MM.1S (cell line): ENCODE data around the gene KRT74.

Experiments used
- EZH2 ChIP-seq: fragments of 300-600 bp; sonication (generic); optimal IDR thresholded peaks from 2 replicates; pipeline ENCODE3; 2017; ENCODE audit warnings: low read depth, mild to moderate bottlenecking, antibody characterized with exemption, low read length, mixed read lengths
- TF ChIP-seq, protein P1 (sequence below): fragments of 300-600 bp; sonication (generic); IDR thresholded peaks from 2 replicates; pipeline ENCODE4 v1.5.1; 2016; ENCODE audit warnings: antibody characterized with exemption, low read length, mixed read lengths

DNA sequence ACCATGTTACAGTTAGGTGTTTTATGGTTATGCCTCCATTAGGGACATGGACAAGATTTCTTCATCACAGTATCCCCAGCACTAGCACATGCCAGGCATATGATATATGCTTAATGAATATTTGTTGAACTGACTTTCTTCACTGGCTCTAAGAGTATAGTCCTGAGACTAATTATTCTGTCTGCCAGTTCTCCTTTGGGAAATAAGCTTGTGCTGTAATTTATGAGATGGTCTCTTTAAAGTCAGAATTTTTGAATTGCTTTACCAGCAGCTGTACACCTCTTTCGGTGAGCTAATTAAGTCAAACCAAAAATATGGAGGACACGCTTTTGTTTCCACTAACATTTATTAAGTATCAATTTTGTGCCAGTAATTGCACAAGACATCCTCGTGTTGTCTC lies 32.5 kb upstream of the KRT74 start:
- TF ChIP-seq, protein P1, sequence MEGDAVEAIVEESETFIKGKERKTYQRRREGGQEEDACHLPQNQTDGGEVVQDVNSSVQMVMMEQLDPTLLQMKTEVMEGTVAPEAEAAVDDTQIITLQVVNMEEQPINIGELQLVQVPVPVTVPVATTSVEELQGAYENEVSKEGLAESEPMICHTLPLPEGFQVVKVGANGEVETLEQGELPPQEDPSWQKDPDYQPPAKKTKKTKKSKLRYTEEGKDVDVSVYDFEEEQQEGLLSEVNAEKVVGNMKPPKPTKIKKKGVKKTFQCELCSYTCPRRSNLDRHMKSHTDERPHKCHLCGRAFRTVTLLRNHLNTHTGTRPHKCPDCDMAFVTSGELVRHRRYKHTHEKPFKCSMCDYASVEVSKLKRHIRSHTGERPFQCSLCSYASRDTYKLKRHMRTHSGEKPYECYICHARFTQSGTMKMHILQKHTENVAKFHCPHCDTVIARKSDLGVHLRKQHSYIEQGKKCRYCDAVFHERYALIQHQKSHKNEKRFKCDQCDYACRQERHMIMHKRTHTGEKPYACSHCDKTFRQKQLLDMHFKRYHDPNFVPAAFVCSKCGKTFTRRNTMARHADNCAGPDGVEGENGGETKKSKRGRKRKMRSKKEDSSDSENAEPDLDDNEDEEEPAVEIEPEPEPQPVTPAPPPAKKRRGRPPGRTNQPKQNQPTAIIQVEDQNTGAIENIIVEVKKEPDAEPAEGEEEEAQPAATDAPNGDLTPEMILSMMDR: no peak
- TF ChIP-seq EZH2: no peak
